Testis (tissue), 2 donors: ENCODE results near the gene OSR1.
"Not testable (repeated sequence)": the region's sequence is repeated elsewhere in the genome, so short reads cannot be mapped to it uniquely, and the experiment has no call there.

Experiments
- CTCF ChIP-seq, 3 experiments: fragments of 450-650 bp in 2 of 3; fragments of 200-600 bp in 1 of 3; sonication (generic) in 1 of 3; IDR thresholded peaks; one replicate each; pipeline ENCODE4 v1.5.1; 2016 to 2019; ENCODE audit warnings: antibody characterized with exemption in 3 of 3, mild to moderate bottlenecking in 2 of 3, moderate library complexity in 1 of 3
- POLR2A ChIP-seq: fragments of 450-650 bp; IDR thresholded peaks from one replicate; pipeline ENCODE4 v1.6.1; 2017; ENCODE audit warnings: antibody characterized with exemption, mild to moderate bottlenecking, moderate library complexity

- not testable (repeated sequence) for TF ChIP-seq CTCF (IDR thresholded peaks at IDR 0.05); POLR2A
These were observed 52.4 kb downstream of the OSR1 start for GRCh38 chr2:19306065-19306464.
